ENCODE data around the gene VAMP7.
"Not testable (repeated sequence)": the region's sequence is repeated elsewhere in the genome, so short reads cannot be mapped to it uniquely, and the experiment has no call there.

Gene VAMP7

DNA sequence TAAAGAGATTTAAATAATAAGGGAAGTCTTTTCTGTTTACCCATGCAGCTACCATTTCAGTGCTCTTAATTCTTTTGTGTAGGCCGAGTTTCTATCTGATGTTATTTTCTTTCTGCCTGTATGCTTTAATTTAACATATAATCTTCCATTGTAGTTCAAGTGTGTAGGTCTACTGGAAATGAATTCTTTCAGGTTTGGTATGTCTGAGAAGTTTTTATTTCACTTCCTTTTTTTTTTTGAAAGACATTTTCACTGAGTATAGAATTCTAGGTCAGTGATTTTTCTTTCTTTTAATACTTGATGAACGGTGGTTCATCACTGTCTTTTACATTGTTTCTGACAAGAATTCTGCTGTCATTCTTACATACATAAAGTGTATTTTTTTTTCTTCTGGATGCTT is 42.1 kb downstream of the VAMP7 start:
- no peak for DNase-seq

GRCh38 chrX:155930852-155931618 is 49.9 kb downstream of the VAMP7 start:
- DNase-seq: not testable (repeated sequence)

- no peak for DNase-seq
These were observed 57.0 kb downstream of the VAMP7 start for GRCh38 chrX:155938132-155938531.

GRCh38 chrX:155949098-155949497 is 68.0 kb downstream of the VAMP7 start:
- no peak for DNase-seq

DNA sequence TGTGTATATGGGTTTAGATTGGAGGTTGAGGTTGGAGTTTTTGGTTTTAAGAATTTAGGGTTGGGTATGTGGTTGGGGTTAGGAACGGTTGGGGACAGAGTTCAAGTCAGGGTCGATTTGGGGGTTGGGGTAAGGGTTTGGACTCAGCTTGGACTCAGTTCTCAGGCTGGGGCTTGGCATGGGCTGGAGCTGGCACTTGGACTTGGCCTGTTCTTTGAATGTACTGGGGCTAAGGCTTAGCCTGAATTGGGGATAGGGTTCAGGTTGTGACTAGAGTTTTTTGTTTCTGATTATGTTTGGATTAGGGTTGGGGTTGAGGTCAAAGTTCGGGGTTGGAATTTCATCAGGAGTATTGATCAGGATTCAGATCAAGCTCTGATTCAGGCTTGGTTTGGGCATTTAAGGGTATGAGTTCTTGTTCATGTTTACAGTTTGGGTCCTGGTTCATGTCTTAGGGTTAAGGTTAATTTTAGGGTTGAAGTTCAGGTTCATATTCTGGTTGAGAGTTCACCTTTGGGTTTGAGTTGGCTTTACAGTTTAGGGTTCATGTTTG is 70.2 kb downstream of the VAMP7 start:
- no peak for DNase-seq

GRCh38 chrX:155953055-155953454 is 71.9 kb downstream of the VAMP7 start:
- no peak for DNase-seq

- no peak for DNase-seq
These were observed 73.6 kb downstream of the VAMP7 start for GRCh38 chrX:155954793-155955192.

DNA sequence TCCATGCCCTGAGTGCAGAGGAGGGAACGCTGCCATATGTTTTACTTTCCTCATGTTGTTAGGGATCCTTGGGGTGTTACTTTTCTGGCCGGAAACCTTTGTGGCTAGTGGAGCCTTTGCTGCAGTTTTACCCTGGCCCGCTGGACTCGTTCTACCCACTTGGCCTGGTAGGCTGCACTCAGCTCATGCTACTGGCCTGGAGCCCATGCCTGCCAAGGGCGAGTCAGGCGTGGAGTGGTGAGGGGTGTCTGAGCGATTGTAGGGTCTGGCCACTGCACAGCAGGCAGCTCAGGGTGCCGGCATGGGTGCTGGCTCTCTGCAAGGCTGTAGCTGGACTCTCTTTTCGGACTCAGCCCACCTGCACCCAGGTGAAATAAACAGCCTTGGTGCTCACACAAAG is 75.0 kb downstream of the VAMP7 start:
- DNase-seq: no peak

- no peak for DNase-seq
These were observed 75.5 kb downstream of the VAMP7 start for GRCh38 chrX:155956649-155957048.

DNA sequence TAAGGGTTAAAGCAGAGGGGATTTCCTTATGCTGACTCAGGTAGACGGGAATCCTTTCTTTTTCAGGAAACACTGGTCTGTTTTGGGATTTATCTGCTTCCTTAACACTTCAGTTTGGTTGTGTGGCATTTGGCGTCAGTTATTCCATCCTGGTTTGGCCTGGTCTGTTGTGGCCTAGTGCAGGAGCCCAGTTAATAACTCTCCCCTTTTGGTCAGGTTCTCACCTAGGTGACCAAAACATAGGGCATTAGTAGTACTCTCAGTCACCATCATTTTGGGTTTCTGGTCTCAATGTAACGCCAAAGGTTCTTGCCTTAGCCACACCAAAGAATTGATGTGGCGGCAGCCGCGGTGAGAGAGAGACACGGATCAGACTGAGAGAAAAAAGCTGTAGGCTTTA is 76.7 kb downstream of the VAMP7 start:
- DNase-seq: no peak

DNA sequence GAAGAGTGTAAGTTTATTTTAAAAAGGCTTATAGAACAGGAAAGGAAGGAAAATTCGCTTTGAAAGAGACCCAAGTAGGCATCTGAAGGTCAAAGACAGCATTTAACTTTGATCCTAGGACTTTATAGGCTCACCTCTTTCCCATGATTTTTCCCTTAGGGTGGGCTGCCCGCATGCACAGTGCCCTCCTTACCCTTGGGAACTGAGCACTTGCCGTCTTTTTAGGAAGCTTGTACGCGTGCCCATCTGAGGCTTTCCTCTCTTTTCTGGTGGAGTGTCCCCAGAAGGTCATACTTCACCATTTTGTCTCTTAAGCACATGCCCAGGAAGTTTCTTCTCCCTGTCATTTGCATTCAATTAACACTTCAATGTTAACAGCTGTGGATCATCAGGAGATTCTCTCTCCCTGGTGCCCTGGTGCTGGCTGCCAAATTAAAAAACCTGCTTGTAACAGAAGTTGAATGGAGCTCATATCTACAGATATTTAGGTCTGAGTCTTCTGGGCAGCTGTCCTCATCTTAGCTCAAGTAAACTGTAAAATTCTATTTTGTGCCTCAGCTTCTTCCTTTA is 78.0 kb downstream of the VAMP7 start:
- no peak for DNase-seq

DNA sequence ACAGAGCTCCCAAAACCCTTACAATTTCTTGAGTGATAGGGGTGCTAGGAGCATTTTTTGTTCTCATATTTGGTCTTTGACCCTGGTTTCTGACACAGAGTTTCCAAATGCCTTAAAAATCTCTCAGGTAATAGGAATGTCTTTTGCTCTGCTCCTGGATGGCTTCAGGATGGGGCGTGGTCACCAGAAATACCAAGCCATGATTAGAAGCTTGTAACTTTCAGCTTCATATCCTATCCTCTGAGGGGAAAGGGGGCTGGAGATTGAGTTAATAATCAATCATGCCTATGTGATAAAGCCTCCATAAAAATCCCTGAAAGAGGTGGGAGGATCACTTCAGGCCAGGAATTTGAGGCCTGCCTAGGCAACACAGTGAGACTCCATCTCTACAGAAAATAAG is 81.8 kb downstream of the VAMP7 start:
- no peak for DNase-seq

- DNase-seq: peak; percentile 90
These were observed 85.7 kb downstream of the VAMP7 start for GRCh38 chrX:155966876-155967275.

DNA sequence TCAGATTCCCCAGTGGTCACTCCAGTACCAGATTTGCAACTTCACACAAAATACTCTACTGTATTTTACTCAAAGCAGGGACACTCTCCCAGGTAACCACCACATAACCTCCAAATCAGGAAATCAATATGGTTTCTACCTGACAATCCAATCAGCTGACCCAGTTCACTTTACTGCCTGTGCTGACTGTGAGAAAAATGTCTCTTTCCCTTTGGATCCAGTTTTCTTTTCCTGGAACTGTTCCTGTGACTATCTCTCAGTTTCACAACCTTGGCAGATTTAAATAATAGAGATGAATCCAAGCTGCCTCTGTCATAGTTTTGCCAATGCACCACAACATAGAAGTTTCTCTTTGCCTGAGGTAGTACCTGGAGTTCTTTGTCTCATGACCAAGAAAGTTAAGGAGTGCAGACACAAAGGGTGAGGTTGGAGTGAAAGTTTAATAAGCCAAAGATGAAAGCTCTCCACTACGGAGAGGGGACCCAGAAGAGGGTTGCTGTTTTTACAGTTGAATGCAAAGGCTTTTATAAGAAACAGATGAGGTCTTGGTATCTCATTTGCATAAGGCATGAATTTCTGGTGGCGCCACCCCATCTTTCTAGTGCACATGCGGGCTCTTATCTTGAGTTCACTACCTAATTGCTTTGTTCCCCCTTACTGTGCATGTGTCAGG is 86.6 kb downstream of the VAMP7 start:
- no peak for DNase-seq

- peak; percentile 61 for DNase-seq
These were observed 87.1 kb downstream of the VAMP7 start for GRCh38 chrX:155968326-155968661.

GRCh38 chrX:155968791-155969190 is 87.6 kb downstream of the VAMP7 start:
- no peak for DNase-seq

GRCh38 chrX:155971658-155972057 is 90.5 kb downstream of the VAMP7 start:
- peak; percentile 41 for DNase-seq

DNA sequence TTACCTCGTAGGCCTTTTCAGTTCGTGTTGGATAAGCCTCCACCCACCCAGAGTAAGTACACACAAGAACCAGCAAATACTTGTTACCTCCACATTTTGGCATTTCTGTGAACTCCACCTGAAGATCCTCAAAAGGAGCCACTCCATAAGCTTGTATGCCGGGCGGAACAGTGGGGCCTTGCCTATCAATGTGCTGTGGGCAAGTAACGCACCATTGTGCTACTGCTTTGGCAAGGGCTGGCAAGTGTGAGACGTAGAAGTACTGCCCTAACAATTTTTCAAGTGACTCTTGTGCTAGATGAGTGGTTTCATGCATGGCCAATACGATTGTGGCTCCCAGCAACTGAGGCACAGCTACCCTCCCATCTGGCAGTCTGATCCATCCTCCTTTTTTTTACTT is 91.1 kb downstream of the VAMP7 start:
- not testable (repeated sequence) for DNase-seq

DNA sequence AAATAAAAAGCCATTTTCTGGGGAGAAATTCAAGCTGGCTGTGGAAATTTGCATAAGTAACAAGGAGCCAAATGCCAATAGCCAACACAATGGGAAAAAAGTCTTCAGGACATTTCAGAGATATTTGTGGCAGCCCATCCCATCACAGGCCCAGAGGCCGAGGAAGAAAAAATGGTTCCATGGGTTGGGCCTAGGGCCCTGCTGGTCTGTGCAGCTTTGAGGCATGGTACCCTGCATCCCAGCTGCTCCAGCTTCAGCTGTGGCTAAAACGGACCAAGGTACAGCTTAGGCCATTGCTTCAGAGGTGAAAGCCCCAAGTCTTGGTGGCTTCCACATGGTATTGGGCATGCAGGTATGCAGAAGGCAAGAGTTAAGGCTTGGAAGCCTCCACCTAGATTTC is 102.2 kb downstream of the VAMP7 start:
- DNase-seq: no peak

DNA sequence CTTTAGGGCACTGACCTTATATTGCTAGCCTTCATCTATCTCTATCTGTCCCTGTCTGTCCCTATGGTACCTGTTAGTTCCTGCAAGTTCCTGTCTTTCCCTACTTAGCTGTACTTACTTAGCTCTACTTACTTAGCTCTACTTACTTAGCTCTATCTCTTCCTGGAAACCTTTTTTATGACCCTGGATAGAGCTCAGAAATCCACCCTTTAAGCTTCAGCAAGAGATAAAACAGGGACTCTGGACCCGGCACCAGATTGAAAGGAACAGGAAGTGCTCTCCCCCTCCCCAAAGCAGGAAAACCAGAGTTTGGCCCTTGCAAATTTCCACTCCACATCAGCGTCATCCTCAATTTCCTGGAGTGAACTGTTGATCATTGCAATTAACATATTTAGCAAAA is 104.1 kb downstream of the VAMP7 start:
- no peak for DNase-seq

- DNase-seq: not testable (repeated sequence)
These were observed 105.8 kb downstream of the VAMP7 start for GRCh38 chrX:155986995-155987394.

GRCh38 chrX:155988859-155989258 is 107.7 kb downstream of the VAMP7 start:
- DNase-seq: no peak
